ENCODE measurements around the gene EMX1.

- TF ChIP-seq CTCF (IDR thresholded peaks at IDR 0.05; ENCODE audit: borderline replicate concordance, extremely low read depth, low read length, poor library complexity, severe bottlenecking) (no peak), EZH2 (IDR thresholded peaks at IDR 0.05; ENCODE audit: borderline replicate concordance, low read depth, low read length, severe bottlenecking) (no peak)
These were observed 57.7 kb downstream of the EMX1 start for GRCh38 chr2:72975017-72975416.
